Body of pancreas (tissue), 4 donors: ENCODE measurements around the gene EPHB1. TPM values are rescaled to one million over a fixed set of nuclear protein-coding genes. Genes with fewer than 3 reads are reported as not detected.

Experiments
- ATAC-seq: fragments of 150-250 bp; one replicate; pipeline ENCODE4 v1.9.1; 2016
- DNase-seq, 4 donors: peaks; one replicate each; pipeline ENCODE4 v3.0.0-alpha.2; 2019
- H3K27ac ChIP-seq, 4 donors: fragments of 200-600 bp; sonication (generic); 1 replicate in 3 of 4; 2 replicates in 1 of 4; pipeline versions ENCODE4 v1.5.1 to v1.6.1; 2016 to 2019; ENCODE audit warnings: mild to moderate bottlenecking in 1 of 4, mixed read lengths in 1 of 4, moderate library complexity in 1 of 4
- H3K27me3 ChIP-seq, 2 donors: fragments of 200-600 bp; sonication (generic); one replicate each; pipeline ENCODE4 v1.6.0; 2016; ENCODE audit warnings: mild to moderate bottlenecking in 1 of 2
- H3K36me3 ChIP-seq, 2 donors: fragments of 200-600 bp; sonication (generic); replicated peaks in 1 of 2; 2 replicates each; pipeline ENCODE4 v1.5.1; 2016; ENCODE audit warnings: low read depth in 2 of 2; ENCODE audit not compliant: insufficient read depth in 1 of 2
- H3K4me1 ChIP-seq: fragments of 200-600 bp; sonication (generic); one replicate; pipeline ENCODE4 v1.6.0; 2016
- H3K4me3 ChIP-seq, 2 donors: fragments of 200-600 bp; sonication (generic); 1 replicate in 1 of 2; 2 replicates in 1 of 2; pipeline ENCODE4 v1.5.1; 2016 to 2019
- H3K9me3 ChIP-seq, 3 donors: fragments of 200-600 bp; sonication (generic); 1 replicate in 2 of 3; 2 replicates in 1 of 3; pipeline ENCODE4 v1.5.1; 2016
- POLR2A ChIP-seq, 3 donors: fragments of 450-650 bp; IDR thresholded peaks; one replicate each; pipeline ENCODE4 v1.6.1; 2016; ENCODE audit warnings: antibody characterized with exemption in 3 of 3, mild to moderate bottlenecking in 2 of 3
- WGBS, 2 donors: methylation state at CpG; one replicate each; pipeline ENCODE4 v1.1.5; 2017; 5-methylcytosine and 5-hydroxymethylcytosine counted together
- intact Hi-C: fragments of 100-400 bp; cut with DNase I; formaldehyde crosslinking; loops from one replicate; pipeline ENCODE4 v1.15.1; 2023
- total RNA-seq, 2 donors: library from RNA; depleted of rRNA; stranded (reverse); fragments of >200 nt; gene quantifications; one replicate each; pipeline ENCODE4 v1.1.0, GENCODE V29; 2016
- TF ChIP-seq, protein P1 (sequence below), 7 experiments: fragments of 450-650 bp in 4 of 7; fragments of 200-600 bp in 3 of 7; sonication (generic) in 3 of 7; IDR thresholded peaks; one replicate each; pipeline ENCODE4 v1.5.1; 2016 to 2019; ENCODE audit warnings: antibody characterized with exemption in 7 of 7

The EPHB1 gene
- total RNA-seq, 2 donors from 2014 or later = 1.3 TPM; not detected in 1

GRCh38 chr3:134991472-134992010 is 196.5 kb downstream of the EPHB1 start:
- ATAC-seq (no peak), DNase-seq (no peak)
- 69 to 80% methylated on average over 2 of the region's 2 CpGs for WGBS, 2 donors
- no peaks in the 10 kb centered on the region for H3K36me3 ChIP-seq
- H3K27me3 ChIP-seq = no peaks in the 10 kb centered on the region
- H3K4me1 ChIP-seq = no peaks in the 10 kb centered on the region
- intact Hi-C loops = no loop called here
- H3K27ac ChIP-seq = no peak overlapping the region
- TF ChIP-seq POLR2A (IDR thresholded peaks at IDR 0.05) = no peak
- TF ChIP-seq, protein P1, sequence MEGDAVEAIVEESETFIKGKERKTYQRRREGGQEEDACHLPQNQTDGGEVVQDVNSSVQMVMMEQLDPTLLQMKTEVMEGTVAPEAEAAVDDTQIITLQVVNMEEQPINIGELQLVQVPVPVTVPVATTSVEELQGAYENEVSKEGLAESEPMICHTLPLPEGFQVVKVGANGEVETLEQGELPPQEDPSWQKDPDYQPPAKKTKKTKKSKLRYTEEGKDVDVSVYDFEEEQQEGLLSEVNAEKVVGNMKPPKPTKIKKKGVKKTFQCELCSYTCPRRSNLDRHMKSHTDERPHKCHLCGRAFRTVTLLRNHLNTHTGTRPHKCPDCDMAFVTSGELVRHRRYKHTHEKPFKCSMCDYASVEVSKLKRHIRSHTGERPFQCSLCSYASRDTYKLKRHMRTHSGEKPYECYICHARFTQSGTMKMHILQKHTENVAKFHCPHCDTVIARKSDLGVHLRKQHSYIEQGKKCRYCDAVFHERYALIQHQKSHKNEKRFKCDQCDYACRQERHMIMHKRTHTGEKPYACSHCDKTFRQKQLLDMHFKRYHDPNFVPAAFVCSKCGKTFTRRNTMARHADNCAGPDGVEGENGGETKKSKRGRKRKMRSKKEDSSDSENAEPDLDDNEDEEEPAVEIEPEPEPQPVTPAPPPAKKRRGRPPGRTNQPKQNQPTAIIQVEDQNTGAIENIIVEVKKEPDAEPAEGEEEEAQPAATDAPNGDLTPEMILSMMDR (IDR thresholded peaks at IDR 0.05) = no peak
- no peak overlapping the region for H3K4me3 ChIP-seq
- H3K9me3 ChIP-seq = no peaks in the 10 kb centered on the region

GRCh38 chr3:134992180-134992579 is 197.1 kb downstream of the EPHB1 start:
- Histone ChIP-seq H3K4me1 (no peaks in the 10 kb centered on the region), H3K9me3 (no peaks in the 10 kb centered on the region), H3K27me3 (no peaks in the 10 kb centered on the region), H3K4me3 (no peak overlapping the region), H3K27ac (no peak overlapping the region), H3K36me3 (no peaks in the 10 kb centered on the region)
- TF ChIP-seq, protein P1 (IDR thresholded peaks at IDR 0.05) = no peak
- no peak for TF ChIP-seq POLR2A (IDR thresholded peaks at IDR 0.05)
- ATAC-seq (no peak), DNase-seq (no peak)
- intact Hi-C loops = no loop called here
- 74% methylated on average over 3 to 7 of the region's 7 CpGs for WGBS, 2 donors

DNA sequence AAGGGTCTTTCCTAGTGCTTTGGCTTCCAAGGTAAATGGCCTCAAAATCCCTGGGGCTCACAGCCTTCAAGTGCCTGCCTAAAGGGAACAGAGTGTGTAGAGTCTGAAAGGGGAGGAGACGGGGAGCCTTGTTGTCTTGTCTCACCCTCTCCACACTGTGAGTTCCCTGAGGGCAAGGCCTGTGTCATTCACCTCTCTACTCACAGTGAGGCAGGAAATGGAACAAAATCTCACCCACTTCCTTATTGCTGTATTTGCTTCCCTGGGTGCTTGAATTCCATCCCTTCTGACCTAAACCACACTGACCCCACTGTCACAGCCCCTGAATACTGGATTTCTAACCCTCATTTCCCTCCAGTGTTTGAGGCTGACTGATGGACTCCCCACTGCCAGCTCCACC is 197.5 kb downstream of the EPHB1 start:
- Histone ChIP-seq H3K4me3 (no peak overlapping the region), H3K9me3 (no peaks in the 10 kb centered on the region), H3K4me1 (no peaks in the 10 kb centered on the region), H3K27ac (no peak overlapping the region), H3K27me3 (no peaks in the 10 kb centered on the region), H3K36me3 (no peaks in the 10 kb centered on the region)
- DNase-seq = no peak
- TF ChIP-seq, protein P1 (IDR thresholded peaks at IDR 0.05) = no peak
- TF ChIP-seq POLR2A (IDR thresholded peaks at IDR 0.05) = no peak
- WGBS, 2 donors = 0 to 17% methylated on average over 1 of the region's 1 CpG
- intact Hi-C loops = no loop called here
- no peak for ATAC-seq

DNA sequence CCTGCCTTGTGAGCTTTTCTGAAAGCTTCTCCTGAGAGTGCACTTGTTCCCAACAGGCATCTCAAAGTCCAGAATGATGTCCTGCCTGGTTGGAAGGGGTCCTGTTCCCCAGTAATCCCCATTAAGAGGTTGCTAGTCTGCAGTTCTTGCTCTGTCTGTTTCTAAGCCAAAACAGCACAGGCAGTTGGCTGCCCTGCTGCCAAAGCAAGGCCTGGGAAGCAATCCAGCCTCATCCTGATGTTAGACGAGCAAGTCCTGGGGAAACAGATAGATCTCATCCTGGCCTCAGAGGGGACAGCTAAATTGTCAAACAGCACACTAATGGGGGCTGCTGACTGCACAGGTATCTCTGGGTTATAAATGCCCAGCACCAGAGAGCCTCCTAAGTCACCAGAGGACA is 198.0 kb downstream of the EPHB1 start:
- WGBS, 2 donors = 40 to 80% methylated on average over 1 of the region's 1 CpG
- H3K27me3 ChIP-seq = no peaks in the 10 kb centered on the region
- H3K9me3 ChIP-seq = no peaks in the 10 kb centered on the region
- no peaks in the 10 kb centered on the region for H3K4me1 ChIP-seq
- no peak overlapping the region for H3K4me3 ChIP-seq
- no peaks in the 10 kb centered on the region for H3K36me3 ChIP-seq
- TF ChIP-seq, protein P1 (IDR thresholded peaks at IDR 0.05) = no peak
- TF ChIP-seq POLR2A (IDR thresholded peaks at IDR 0.05) = no peak
- intact Hi-C loops = no loop called here
- DNase-seq = no peak
- no peak overlapping the region for H3K27ac ChIP-seq
- no peak for ATAC-seq

DNA sequence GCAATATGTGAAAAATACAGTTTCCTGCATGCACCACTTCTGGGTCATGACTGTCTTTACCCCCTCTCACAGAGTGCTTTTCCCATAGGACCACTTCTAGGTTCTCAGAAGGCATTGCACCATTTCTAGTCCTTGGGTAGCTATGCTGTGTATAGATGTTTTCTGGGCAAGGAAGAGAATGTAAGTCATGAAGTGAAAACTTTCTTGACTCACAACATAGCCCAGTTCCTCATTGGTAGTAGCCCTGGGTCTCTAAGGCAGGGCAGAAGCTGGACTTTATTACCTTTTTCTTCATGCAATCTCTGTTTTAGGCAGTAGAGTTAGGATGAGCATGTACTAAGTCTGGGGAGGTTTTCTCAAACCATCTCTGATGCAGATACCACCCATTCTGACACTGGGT is 203.1 kb downstream of the EPHB1 start:
- H3K4me3 ChIP-seq = no peak overlapping the region
- no peak overlapping the region for H3K27ac ChIP-seq
- DNase-seq (no peak), ATAC-seq (no peak)
- H3K9me3 ChIP-seq = no peaks in the 10 kb centered on the region
- intact Hi-C loops = no loop called here
- no peaks in the 10 kb centered on the region for H3K36me3 ChIP-seq
- no peaks in the 10 kb centered on the region for H3K4me1 ChIP-seq
- TF ChIP-seq POLR2A (IDR thresholded peaks at IDR 0.05) = no peak
- H3K27me3 ChIP-seq = no peaks in the 10 kb centered on the region
